ENCODE results near the gene MELK.

DNA sequence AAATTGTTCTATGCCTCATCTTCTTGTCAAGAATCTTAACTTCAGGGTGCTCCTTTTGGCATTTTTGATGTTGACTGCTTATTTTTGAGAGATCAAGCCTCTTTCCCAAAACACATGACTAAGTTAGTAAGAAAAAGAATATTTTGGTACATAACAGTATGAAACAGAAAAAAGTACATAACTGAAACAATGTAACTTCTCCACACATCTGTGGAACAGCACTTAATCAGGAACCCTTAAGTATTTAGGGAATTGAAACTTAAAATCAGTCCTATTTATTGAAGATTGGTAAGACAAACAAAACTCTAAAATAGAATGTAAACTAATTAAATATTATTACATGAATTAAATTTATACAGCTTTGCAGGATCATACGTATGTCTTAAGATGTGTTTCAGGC, 103.4 kb downstream of the MELK start:
- TF ChIP-seq POLR2AphosphoS5 (IDR thresholded peaks at IDR 0.05; ENCODE audit: borderline replicate concordance, low read depth, low read length) (no peak), EZH2 (IDR thresholded peaks at IDR 0.05) (no peak)
